Neural progenitor cell (in vitro differentiated cells): ENCODE data around the gene KATNA1. TPM values are rescaled to one million over a fixed set of nuclear protein-coding genes. Genes with fewer than 3 reads are reported as not detected.

ENCODE experiments used
- DNase-seq: peaks from one replicate; pipeline ENCODE4 v3.0.0-alpha.2; 2016; ENCODE audit warnings: low spot score
- H2AFZ ChIP-seq: fragments of 200-600 bp; sonication (generic); replicated peaks from 2 replicates; pipeline ENCODE4 v1.6.1; 2016; ENCODE audit warnings: antibody characterized with exemption
- H3F3A ChIP-seq: fragments of 200-600 bp; sonication (generic); 2 replicates; pipeline ENCODE4 v1.6.1; 2016; ENCODE audit warnings: antibody characterized with exemption, low read depth
- H3K27ac ChIP-seq: fragments of 200-600 bp; sonication (generic); 2 replicates; pipeline ENCODE4 v1.5.1; 2016; ENCODE audit warnings: mild to moderate bottlenecking
- H3K27me3 ChIP-seq: fragments of 200-600 bp; sonication (generic); 2 replicates; pipeline ENCODE4 v1.6.1; 2016; ENCODE audit warnings: mild to moderate bottlenecking, moderate library complexity
- H3K36me3 ChIP-seq: fragments of 200-600 bp; sonication (generic); 2 replicates; pipeline ENCODE4 v1.5.1; 2016
- H3K4me1 ChIP-seq: fragments of 200-600 bp; sonication (generic); 2 replicates; pipeline ENCODE4 v1.6.1; 2016; ENCODE audit warnings: mixed run types
- H3K4me2 ChIP-seq: fragments of 200-600 bp; sonication (generic); 2 replicates; pipeline ENCODE4 v1.6.1; 2016
- H3K4me3 ChIP-seq: fragments of 200-600 bp; sonication (generic); 2 replicates; pipeline ENCODE4 v1.5.1; 2016
- H3K79me2 ChIP-seq: fragments of 200-600 bp; sonication (generic); 2 replicates; pipeline ENCODE4 v1.6.1; 2016; ENCODE audit warnings: low read depth
- H3K9ac ChIP-seq: fragments of 200-600 bp; sonication (generic); 2 replicates; pipeline ENCODE4 v1.6.1; 2016
- H3K9me3 ChIP-seq: fragments of 200-600 bp; sonication (generic); 2 replicates; pipeline ENCODE4 v1.5.1; 2016; ENCODE audit warnings: low read depth
- H4K20me1 ChIP-seq: fragments of 200-600 bp; sonication (generic); 2 replicates; pipeline ENCODE4 v1.6.1; 2016; ENCODE audit warnings: low read depth
- H3K27ac Mint-ChIP-seq: 3 replicates; pipeline ENCODE4 v1.8.0; 2021; ENCODE audit warnings: mixed read lengths
- H3K27me3 Mint-ChIP-seq: 2 replicates; pipeline ENCODE4 v1.8.0; 2022; ENCODE audit warnings: low read depth, mild to moderate bottlenecking, inconsistent platforms, moderate library complexity, mixed read lengths; ENCODE audit not compliant: insufficient read depth
- H3K36me3 Mint-ChIP-seq: 3 replicates; pipeline ENCODE4 v1.8.0; 2021; ENCODE audit warnings: mixed read lengths
- H3K4me1 Mint-ChIP-seq: 3 replicates; pipeline ENCODE4 v1.8.0; 2021; ENCODE audit warnings: mixed read lengths
- H3K4me3 Mint-ChIP-seq: 3 replicates; pipeline ENCODE4 v1.8.0; 2021; ENCODE audit warnings: mild to moderate bottlenecking, moderate library complexity, mixed read lengths
- H3K9me3 Mint-ChIP-seq: 3 replicates; pipeline ENCODE4 v1.8.0; 2020; ENCODE audit warnings: mixed read lengths
- EZH2 ChIP-seq: fragments of 200-600 bp; sonication (generic); IDR thresholded peaks from 2 replicates; pipeline ENCODE4 v1.6.1; 2017; ENCODE audit warnings: antibody characterized with exemption, mild to moderate bottlenecking, moderate library complexity
- EZH2phosphoT487 ChIP-seq: fragments of 200-600 bp; sonication (generic); IDR thresholded peaks from 2 replicates; pipeline ENCODE4 v1.6.1; 2017; ENCODE audit warnings: antibody characterized with exemption
- total RNA-seq: library from RNA; depleted of rRNA; stranded (reverse); fragments of >200 nt; gene quantifications from 2 replicates; pipeline ENCODE4 v1.2.3, GENCODE V29; 2015; ENCODE audit warnings: low replicate concordance
- TF ChIP-seq, protein P1 (sequence below): fragments of 200-600 bp; sonication (generic); IDR thresholded peaks from 2 replicates; pipeline ENCODE4 v1.5.1; 2017; ENCODE audit warnings: antibody characterized with exemption, mild to moderate bottlenecking

Gene KATNA1
- total RNA-seq, 1 donor from 2014 or later = 18.9 TPM

DNA sequence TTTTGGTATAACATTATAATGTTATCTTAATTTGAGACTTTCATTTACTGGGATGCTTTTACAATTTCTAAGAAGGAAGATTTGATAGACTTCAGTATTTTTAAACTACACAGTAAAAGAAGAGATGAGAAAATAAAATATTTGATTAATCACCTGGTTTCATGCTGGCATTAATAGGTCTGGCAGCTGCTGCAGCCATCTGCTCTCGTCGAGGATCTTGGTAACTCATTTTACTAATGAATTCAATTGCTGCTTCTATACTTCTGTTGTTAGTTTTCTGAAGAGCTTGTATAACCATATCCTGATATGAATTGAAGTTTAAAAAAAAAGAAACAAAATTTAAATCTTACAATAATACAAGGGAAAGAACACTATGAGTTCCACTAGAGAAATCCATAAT lies 46.4 kb upstream of the KATNA1 start:
- H3K9me3 ChIP-seq = no peaks in the 10 kb centered on the region
- H3K9ac ChIP-seq = no peak overlapping the region
- DNase-seq = no peak
- H3K4me2 ChIP-seq = no peak overlapping the region
- Mint-ChIP-seq H3K4me1 (no peaks in the 10 kb centered on the region), H3K4me3 (no peak overlapping the region), H3K27ac (no peak overlapping the region), H3K36me3 (peaks cover 18% of the 10 kb centered on the region), H3K9me3 (no peaks in the 10 kb centered on the region), H3K27me3 (no peaks in the 10 kb centered on the region)
- no peaks in the 10 kb centered on the region for H3K4me1 ChIP-seq
- H3K36me3 ChIP-seq = no peaks in the 10 kb centered on the region
- peaks cover 69% of the 10 kb centered on the region for H3K79me2 ChIP-seq
- no peak overlapping the region for H2AFZ ChIP-seq
- TF ChIP-seq EZH2phosphoT487 (no peak), EZH2 (no peak)
- TF ChIP-seq, protein P1, sequence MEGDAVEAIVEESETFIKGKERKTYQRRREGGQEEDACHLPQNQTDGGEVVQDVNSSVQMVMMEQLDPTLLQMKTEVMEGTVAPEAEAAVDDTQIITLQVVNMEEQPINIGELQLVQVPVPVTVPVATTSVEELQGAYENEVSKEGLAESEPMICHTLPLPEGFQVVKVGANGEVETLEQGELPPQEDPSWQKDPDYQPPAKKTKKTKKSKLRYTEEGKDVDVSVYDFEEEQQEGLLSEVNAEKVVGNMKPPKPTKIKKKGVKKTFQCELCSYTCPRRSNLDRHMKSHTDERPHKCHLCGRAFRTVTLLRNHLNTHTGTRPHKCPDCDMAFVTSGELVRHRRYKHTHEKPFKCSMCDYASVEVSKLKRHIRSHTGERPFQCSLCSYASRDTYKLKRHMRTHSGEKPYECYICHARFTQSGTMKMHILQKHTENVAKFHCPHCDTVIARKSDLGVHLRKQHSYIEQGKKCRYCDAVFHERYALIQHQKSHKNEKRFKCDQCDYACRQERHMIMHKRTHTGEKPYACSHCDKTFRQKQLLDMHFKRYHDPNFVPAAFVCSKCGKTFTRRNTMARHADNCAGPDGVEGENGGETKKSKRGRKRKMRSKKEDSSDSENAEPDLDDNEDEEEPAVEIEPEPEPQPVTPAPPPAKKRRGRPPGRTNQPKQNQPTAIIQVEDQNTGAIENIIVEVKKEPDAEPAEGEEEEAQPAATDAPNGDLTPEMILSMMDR = no peak
- H3K27me3 ChIP-seq = no peaks in the 10 kb centered on the region
- no peak overlapping the region for H3K4me3 ChIP-seq
- peaks cover 36% of the 10 kb centered on the region for H4K20me1 ChIP-seq
- no peaks in the 10 kb centered on the region for H3F3A ChIP-seq
- no peak overlapping the region for H3K27ac ChIP-seq

DNA sequence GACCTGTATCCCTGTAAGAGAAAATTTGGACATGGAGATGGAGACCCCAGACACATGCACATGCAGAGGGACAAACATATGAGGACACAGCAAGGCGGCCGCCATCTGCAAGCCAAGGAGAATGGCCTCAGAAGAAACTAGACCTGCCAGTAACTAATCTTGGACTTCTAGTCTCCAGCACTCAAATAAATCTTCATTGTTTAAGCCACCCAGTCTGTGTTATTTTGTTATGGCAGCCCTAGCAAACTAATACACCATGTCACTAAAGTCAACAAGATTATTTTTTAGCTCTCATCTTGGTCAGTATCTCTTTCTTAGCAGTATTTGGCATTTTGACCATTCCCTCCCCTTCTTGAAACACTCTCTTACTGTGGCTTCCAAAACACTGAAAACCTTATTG lies 42.7 kb upstream of the KATNA1 start:
- H3K9ac ChIP-seq = no peak overlapping the region
- no peak overlapping the region for H2AFZ ChIP-seq
- H3K27me3 ChIP-seq = no peaks in the 10 kb centered on the region
- H3K27ac Mint-ChIP-seq = no peak overlapping the region
- no peak for TF ChIP-seq EZH2
- TF ChIP-seq EZH2phosphoT487 = no peak
- TF ChIP-seq, protein P1 = no peak
- H3K4me2 ChIP-seq = no peak overlapping the region
- H3K27ac ChIP-seq = no peak overlapping the region
- peaks cover 19% of the 10 kb centered on the region for H4K20me1 ChIP-seq
- H3K4me1 ChIP-seq = no peaks in the 10 kb centered on the region
- no peak overlapping the region for H3K4me3 ChIP-seq
- no peak overlapping the region for H3K4me3 Mint-ChIP-seq
- H3K36me3 ChIP-seq = no peaks in the 10 kb centered on the region
- H3K36me3 Mint-ChIP-seq = peaks cover 27% of the 10 kb centered on the region
- peaks cover 45% of the 10 kb centered on the region for H3K79me2 ChIP-seq
- no peaks in the 10 kb centered on the region for H3K27me3 Mint-ChIP-seq
- DNase-seq = no peak
- no peaks in the 10 kb centered on the region for H3K4me1 Mint-ChIP-seq
- H3K9me3 Mint-ChIP-seq = no peaks in the 10 kb centered on the region
- H3F3A ChIP-seq = no peaks in the 10 kb centered on the region
- no peaks in the 10 kb centered on the region for H3K9me3 ChIP-seq

DNA sequence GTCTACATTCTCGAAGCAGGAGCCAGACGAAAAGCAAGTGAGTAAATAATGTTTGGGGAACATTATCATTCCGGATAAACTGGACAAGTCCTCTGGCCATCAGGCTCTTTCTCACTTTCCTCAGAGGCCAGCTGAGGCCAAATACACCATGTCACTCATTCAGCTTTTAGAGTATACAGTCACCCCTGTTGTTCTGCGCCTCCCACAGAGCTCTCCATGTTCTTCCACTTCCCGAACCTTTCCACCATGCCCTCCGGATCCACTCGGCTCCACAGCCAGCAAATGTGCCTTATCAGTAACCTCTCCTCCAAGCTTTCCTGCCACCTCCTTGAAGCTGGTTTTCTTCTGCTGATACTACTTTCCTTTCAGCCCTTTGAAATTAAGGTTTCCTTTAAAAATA lies 37.7 kb upstream of the KATNA1 start:
- DNase-seq = no peak
- TF ChIP-seq, protein P1 = no peak
- no peak for TF ChIP-seq EZH2phosphoT487
- no peak for TF ChIP-seq EZH2
- Histone ChIP-seq H3K27ac (no peak overlapping the region), H3K9ac (no peak overlapping the region), H2AFZ (no peak overlapping the region), H3K9me3 (no peaks in the 10 kb centered on the region), H3K4me2 (no peak overlapping the region), H4K20me1 (peaks cover 17% of the 10 kb centered on the region), H3K4me3 (no peak overlapping the region), H3K27me3 (no peaks in the 10 kb centered on the region), H3K36me3 (no peaks in the 10 kb centered on the region), H3F3A (no peaks in the 10 kb centered on the region), H3K4me1 (no peaks in the 10 kb centered on the region), H3K79me2 (peaks cover 39% of the 10 kb centered on the region)
- H3K27ac Mint-ChIP-seq = no peak overlapping the region
- H3K27me3 Mint-ChIP-seq = no peaks in the 10 kb centered on the region
- H3K36me3 Mint-ChIP-seq = peaks cover 28% of the 10 kb centered on the region
- no peaks in the 10 kb centered on the region for H3K9me3 Mint-ChIP-seq
- no peaks in the 10 kb centered on the region for H3K4me1 Mint-ChIP-seq
- H3K4me3 Mint-ChIP-seq = no peak overlapping the region
